GM21723 (cell line): ENCODE measurements around the gene MCF2L2.

Experiments used
- ATAC-seq: cut with Tn5 transposase; IDR thresholded peaks from one replicate; pipeline ENCODE4 v1.9.1; 2021; ENCODE audit warnings: mild to moderate bottlenecking, moderate library complexity; ENCODE audit not compliant: unreplicated experiment

Gene MCF2L2

GRCh38 chr3:183370391-183370790, 58.0 kb downstream of the MCF2L2 start:
- no peak for ATAC-seq

GRCh38 chr3:183369627-183370026, 58.8 kb downstream of the MCF2L2 start:
- no peak for ATAC-seq

GRCh38 chr3:183369117-183369516, 59.3 kb downstream of the MCF2L2 start:
- ATAC-seq = no peak

- no peak for ATAC-seq
These were observed 67.3 kb downstream of the MCF2L2 start for GRCh38 chr3:183360971-183361624.

GRCh38 chr3:183359036-183359435, 69.4 kb downstream of the MCF2L2 start:
- ATAC-seq = no peak

- ATAC-seq = no peak
These were observed 70.8 kb downstream of the MCF2L2 start for GRCh38 chr3:183357564-183358079.

GRCh38 chr3:183356920-183357319, 71.5 kb downstream of the MCF2L2 start:
- no peak for ATAC-seq

- ATAC-seq = no peak
These were observed 73.5 kb downstream of the MCF2L2 start for GRCh38 chr3:183354874-183355273.

GRCh38 chr3:183354325-183354831, 74.0 kb downstream of the MCF2L2 start:
- ATAC-seq = no peak

- no peak for ATAC-seq
These were observed 75.0 kb downstream of the MCF2L2 start for GRCh38 chr3:183353421-183353820.

- ATAC-seq = no peak
These were observed 78.3 kb downstream of the MCF2L2 start for GRCh38 chr3:183350164-183350563.

GRCh38 chr3:183349421-183350157, 78.8 kb downstream of the MCF2L2 start:
- no peak for ATAC-seq

GRCh38 chr3:183342824-183343223, 85.6 kb downstream of the MCF2L2 start:
- no peak for ATAC-seq

GRCh38 chr3:183341545-183342288, 86.7 kb downstream of the MCF2L2 start:
- no peak for ATAC-seq

GRCh38 chr3:183340222-183340621, 88.2 kb downstream of the MCF2L2 start:
- ATAC-seq = no peak

- ATAC-seq = no peak
These were observed 88.8 kb downstream of the MCF2L2 start for GRCh38 chr3:183339461-183340086.

- no peak for ATAC-seq
These were observed 89.9 kb downstream of the MCF2L2 start for GRCh38 chr3:183338520-183338919.

- no peak for ATAC-seq
These were observed 95.9 kb downstream of the MCF2L2 start for GRCh38 chr3:183332487-183332886.

GRCh38 chr3:183331498-183331897, 96.9 kb downstream of the MCF2L2 start:
- no peak for ATAC-seq

GRCh38 chr3:183330881-183331280, 97.5 kb downstream of the MCF2L2 start:
- no peak for ATAC-seq

GRCh38 chr3:183329543-183329942, 98.9 kb downstream of the MCF2L2 start:
- ATAC-seq = no peak
